Stimulated activated CD4-positive, alpha-beta T cell treated with anti-CD3 and anti-CD28 coated beads, Interleukin-1b, Interleukin-23, amount 100 ng/mL, for 48 hours (primary cell): Measurements from ENCODE around the gene OCEL1.
"Not testable (repeated sequence)": the region's sequence is repeated elsewhere in the genome, so short reads cannot be mapped to it uniquely, and the experiment has no call there.

Source experiments
- DNase-seq: peaks from one replicate; pipeline ENCODE4 v3.0.0-alpha.2; 2020

Gene OCEL1

DNA sequence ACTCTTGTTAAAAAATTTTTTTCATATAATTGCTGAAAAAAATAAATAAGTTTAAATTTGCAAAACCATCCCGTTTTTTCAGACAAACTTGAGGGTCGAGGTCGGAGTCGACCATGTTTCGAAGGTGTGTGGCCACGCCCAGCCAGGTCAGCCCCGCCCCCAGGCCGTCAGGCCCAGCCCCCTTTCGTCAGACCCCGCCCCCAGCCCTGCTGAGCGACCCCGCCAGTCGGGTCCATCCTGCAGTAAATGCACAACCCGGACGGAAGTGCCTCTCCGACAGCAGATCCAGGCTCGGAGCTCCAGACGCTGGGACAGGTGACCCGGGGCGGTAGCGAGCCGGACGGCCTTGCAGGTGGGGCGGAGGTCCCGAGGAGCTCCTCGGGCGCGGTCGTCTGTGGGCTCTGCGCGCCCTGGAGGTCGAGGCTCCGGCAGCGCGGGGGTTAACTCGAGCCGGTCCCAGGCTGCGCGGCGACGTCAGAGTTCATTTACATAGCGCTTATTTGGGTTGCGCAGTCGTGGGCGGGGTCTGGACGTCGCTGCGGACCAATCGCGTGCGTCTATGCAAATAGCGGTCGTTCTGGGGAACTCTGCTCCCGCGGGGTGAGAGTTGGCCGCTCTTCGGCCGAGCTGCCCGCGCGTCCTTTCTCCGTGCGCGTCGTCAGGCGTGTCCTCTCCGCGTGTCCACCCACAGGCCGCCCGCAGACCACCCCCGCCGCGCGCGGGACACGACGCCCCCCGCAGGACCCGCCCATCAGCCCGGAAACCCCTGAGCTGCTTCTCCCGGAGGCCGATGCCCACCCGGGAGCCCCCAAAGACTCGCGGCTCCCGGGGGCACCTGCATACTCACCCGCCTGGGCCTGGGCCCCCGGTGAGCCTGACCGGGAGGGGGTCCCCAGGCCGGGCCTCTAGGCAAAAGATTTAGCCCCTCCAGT lies at the start of gene OCEL1:
Gene OCEL1 (plus strand): TSS at position 225 of the 932 bp plus-strand sequence. CDS start 22 bp downstream, at position 247.
- DNase-seq = peak; percentile 97

DNA sequence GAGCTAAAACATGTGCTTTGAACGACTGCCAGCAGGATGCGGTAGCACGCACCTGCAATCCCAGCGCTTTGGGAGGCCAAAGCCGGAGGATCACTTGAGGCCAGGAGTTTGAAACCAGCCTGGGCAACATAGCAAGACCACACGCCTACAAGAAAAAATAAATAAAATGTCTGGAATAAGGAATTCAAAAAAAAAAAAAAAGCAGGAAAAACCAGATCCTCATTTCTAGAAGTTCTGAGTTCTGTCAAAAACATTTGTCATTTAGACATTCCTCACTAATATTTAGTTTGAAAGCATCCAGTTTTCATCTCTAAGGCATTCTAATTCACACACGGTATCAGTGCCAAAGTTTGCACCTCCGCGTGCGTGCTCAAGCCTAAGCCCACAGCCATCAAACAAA lies 47.7 kb upstream of the OCEL1 start:
- DNase-seq = no peak

- DNase-seq = no peak
Observed at GRCh38 chr19:17180997-17181702, 44.9 kb upstream of the OCEL1 start.

GRCh38 chr19:17183271-17183761 lies 42.7 kb upstream of the OCEL1 start:
- peak; percentile 22 for DNase-seq

DNA sequence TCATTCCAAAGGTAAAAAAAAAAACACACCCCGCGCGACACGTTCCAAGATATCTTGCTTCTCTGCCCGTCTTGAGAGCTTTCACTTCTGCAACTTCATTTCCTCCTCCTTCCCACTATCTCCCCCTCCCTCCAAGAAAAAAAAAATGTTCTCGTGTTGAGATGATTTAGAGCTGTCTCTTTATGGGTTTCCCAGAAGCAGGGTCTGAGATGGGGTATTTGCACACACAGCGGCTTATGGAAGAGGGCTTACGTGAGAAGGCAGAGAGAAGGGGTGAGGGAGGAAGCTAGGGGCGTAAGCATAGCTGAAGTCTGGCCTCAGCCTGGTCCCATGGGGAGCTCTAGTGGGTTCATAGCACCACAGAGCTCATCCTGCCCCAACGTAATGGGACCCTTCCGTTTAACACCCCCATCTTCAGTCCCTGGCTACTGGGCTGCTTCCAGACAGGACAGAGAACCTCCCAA lies 42.1 kb upstream of the OCEL1 start:
- DNase-seq = no peak

DNA sequence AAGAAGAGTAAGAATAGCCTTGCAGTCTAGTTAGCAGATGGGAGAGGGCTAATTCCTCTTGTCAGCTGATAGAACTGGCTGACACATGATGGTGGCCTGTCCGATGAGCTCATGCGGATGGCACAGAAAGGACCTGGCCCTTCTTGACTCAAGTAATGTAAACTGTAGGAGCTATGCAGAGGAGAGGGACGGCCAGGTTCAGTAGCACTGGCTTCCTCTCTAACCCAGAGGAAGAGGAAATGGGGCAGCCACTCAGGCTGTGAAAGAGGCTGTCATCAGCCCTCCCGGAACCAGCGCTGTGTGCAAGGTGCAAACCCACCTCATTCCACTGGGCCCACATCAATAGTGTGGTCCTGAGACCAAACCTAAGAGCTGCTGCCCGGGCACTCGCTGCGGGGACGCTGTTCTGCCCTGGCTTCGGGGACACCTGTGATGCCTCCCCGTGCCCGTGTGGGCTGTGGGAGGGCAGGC lies 41.6 kb upstream of the OCEL1 start:
- peak; percentile 33 for DNase-seq

DNA sequence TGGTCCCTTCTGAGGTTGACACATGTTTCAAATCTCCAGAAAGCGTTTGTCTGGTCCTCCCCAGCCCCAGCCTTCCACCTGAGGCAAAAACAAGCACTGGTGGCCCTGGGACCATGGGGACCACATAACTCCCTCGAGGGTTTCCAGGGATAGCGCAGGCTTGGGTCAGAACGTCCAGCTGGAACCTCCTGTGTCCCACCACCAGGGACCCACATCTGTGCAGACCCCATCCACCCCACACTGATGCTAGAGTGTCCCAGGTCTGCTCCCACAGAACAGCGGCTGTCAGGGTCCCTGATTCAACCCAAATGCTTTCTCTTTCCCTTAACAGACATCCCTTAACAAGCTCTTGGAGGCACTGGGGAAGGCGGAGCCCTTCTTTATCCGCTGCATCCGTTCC lies 40.4 kb upstream of the OCEL1 start:
- DNase-seq = no peak

- DNase-seq = not testable (repeated sequence)
Observed at GRCh38 chr19:17191736-17192135, 34.3 kb upstream of the OCEL1 start.

DNA sequence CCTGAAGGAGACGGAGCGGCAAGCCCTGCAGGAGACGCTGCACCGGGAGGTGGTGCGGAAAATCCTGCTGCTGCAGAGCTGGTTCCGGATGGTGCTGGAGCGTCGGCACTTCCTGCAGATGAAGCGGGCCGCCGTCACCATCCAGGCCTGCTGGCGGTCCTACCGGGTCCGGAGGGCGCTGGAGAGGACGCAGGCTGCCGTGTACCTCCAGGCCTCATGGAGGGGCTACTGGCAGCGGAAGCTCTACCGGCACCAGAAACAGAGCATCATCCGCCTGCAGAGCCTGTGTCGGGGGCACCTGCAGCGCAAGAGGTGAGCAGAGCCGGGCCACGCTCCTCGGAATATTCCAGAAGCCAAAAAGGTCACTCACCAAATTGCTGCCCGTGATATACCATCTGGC lies 33.3 kb upstream of the OCEL1 start:
- no peak for DNase-seq

DNA sequence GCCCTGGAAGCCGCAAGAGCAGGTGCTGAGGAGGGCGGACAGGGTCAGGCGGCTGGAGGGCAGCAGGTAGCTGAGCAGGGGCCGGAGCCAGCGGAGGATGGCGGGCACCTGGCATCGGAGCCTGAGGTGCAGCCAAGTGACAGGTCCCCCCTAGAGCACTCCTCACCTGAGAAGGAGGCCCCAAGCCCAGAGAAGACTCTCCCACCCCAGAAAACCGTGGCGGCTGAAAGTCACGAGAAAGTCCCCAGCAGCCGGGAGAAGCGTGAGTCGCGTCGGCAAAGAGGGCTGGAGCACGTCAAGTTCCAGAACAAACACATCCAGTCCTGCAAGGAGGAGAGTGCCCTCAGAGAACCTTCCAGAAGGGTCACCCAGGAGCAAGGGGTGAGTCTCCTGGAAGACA lies 31.4 kb upstream of the OCEL1 start:
- DNase-seq = no peak

DNA sequence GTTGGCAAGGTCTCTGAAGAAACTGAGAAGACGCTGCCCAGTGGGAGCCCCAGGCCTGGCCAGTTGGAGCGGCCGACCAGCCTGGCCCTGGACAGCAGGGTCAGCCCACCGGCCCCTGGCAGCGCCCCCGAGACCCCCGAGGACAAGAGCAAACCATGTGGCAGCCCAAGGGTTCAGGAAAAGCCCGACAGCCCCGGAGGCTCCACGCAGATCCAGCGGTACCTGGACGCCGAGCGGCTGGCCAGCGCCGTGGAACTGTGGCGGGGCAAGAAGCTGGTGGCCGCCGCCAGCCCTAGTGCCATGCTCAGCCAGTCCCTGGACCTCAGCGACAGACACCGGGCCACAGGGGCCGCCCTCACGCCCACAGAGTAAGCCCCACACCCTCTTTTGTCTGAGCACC lies 30.9 kb upstream of the OCEL1 start:
- no peak for DNase-seq

DNA sequence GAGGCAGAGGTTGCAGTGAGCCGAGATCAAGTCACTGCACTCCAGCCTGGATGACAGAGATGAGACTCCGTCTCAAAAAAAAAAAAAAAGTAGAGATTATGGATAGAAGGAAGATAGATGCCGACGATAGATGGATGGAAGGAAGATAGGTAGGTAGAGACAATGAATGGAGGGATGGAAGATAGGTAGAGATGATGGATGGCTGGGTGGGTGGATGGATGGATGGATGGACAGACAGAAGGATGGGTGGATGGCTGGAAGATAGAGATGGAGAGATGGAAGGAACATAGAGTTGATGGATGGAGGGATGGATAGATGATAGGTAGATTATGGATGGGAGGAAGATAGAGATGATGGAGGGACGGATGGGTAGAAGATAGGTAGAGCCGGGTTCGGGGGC lies 29.4 kb upstream of the OCEL1 start:
- DNase-seq = no peak

- DNase-seq = no peak
Observed at GRCh38 chr19:17197666-17198065, 28.4 kb upstream of the OCEL1 start.

GRCh38 chr19:17200408-17201079 lies 25.5 kb upstream of the OCEL1 start:
- DNase-seq = no peak

GRCh38 chr19:17202249-17202648 lies 23.8 kb upstream of the OCEL1 start:
- peak; percentile 44 for DNase-seq

GRCh38 chr19:17202713-17203112 lies 23.3 kb upstream of the OCEL1 start:
- DNase-seq = no peak

- DNase-seq = peak; percentile 59
Observed at GRCh38 chr19:17205237-17206140, 20.5 kb upstream of the OCEL1 start.

DNA sequence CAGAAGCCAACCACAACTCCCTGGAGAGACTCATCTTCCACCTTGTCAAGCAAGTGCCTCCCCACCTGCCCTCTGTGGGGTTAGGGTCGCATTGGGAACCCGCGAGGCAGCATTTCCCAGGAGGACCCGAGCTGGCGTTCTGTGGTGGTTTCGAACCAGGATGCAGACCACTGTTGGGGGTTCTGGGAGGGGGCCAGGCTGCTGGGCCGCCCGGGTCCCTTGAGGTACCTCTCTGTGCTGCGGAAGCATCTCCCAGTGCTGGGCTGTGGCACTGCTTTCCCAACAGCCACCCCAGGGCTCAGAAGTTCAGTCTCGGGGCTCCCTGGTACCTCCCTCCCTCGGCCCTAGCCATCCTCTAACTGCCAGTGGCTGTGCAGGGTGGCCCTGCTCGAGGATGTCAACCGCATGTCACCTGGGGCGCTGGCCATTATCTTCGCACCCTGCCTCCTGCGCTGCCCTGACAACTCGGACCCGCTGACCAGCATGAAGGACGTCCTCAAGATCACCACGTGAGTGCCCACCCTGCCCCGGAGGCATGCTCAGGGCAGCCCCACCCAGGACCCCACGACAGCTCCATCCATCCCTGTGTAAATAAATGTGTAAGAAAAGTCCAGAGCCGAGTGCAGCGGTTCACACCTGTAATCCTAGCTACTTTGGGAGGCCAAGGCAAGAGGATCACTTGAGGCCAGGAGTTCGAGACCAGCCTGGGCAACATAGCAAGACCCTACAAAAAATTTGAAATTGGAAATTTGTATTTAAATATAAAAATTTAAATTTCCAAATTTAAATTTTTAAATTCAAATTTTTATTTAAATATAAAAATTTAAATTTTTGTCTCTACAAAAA lies 19.1 kb upstream of the OCEL1 start:
- no peak for DNase-seq

DNA sequence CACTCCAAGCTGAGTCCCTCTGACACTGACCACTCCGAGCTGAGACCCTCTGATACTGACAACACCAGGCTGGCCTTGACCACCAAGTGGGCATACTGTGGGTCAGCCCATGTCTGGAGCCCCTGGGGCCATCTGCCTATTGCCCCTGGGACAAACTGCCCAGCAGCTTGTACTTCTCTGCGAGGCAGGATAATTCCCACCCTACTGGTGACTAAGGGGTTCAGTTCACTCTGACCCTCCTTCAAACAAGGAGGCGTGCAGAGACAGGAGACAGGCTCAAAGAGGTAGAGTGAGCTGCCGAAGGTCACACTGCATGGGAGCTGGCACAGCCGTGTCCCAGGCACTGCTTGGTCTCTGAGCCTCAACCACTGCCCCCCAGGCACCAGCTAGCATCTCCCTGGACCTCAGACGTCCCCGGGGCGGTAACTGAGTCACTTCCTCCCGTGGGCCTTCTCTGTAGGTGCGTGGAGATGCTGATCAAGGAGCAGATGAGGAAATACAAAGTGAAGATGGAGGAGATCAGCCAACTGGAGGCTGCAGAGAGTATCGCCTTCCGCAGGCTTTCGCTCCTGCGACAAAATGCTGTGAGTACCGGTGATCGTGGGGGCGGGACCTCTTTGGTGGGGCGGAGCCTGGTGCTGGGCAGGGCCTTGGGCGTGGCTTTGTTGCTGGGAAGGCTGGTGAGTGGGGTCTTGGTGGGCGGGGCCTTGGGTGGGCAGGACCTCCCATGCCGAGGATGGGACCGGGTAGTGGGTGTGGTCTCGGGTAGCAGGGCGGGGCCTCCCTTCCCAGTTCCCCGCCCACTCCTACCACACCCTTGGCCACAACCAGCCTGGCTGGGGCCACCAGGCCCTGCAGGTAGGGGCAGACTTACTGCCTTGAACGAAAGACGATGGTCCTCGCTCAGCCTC lies 16.6 kb upstream of the OCEL1 start:
- peak; percentile 65 for DNase-seq

GRCh38 chr19:17210296-17210695 lies 15.7 kb upstream of the OCEL1 start:
- DNase-seq = no peak
